ENCODE measurements around the gene ALKBH3.

ALKBH3 gene

GRCh38 chr11:43942662-43943371 is 62.2 kb downstream of the ALKBH3 start:
- DNase-seq: no peak

- no peak for DNase-seq
Observed at GRCh38 chr11:43943372-43943930, 62.8 kb downstream of the ALKBH3 start.

- DNase-seq: no peak
Observed at GRCh38 chr11:43943931-43944751, 63.5 kb downstream of the ALKBH3 start.

GRCh38 chr11:43944761-43945311 is 64.2 kb downstream of the ALKBH3 start:
- no peak for DNase-seq

- DNase-seq: no peak
Observed at GRCh38 chr11:43947003-43947500, 66.4 kb downstream of the ALKBH3 start.

GRCh38 chr11:43947815-43948214 is 67.2 kb downstream of the ALKBH3 start:
- no peak for DNase-seq

- no peak for DNase-seq
Observed at GRCh38 chr11:43948341-43949225, 68.0 kb downstream of the ALKBH3 start.

GRCh38 chr11:43950311-43950855 is 69.8 kb downstream of the ALKBH3 start:
- no peak for DNase-seq

GRCh38 chr11:43951231-43951630 is 70.6 kb downstream of the ALKBH3 start:
- no peak for DNase-seq

- DNase-seq: no peak
Observed at GRCh38 chr11:43952020-43952400, 71.4 kb downstream of the ALKBH3 start.

- no peak for DNase-seq
Observed at GRCh38 chr11:43952401-43953342, 72.0 kb downstream of the ALKBH3 start.

- DNase-seq: no peak
Observed at GRCh38 chr11:43953521-43953920, 72.9 kb downstream of the ALKBH3 start.

- DNase-seq: no peak
Observed at GRCh38 chr11:43954241-43954640, 73.6 kb downstream of the ALKBH3 start.

- no peak for DNase-seq
Observed at GRCh38 chr11:43955381-43956118, 74.9 kb downstream of the ALKBH3 start.

- no peak for DNase-seq
Observed at GRCh38 chr11:43957571-43957970, 76.9 kb downstream of the ALKBH3 start.

GRCh38 chr11:43959321-43959995 is 78.8 kb downstream of the ALKBH3 start:
- no peak for DNase-seq

GRCh38 chr11:43962383-43963278 is 82.0 kb downstream of the ALKBH3 start:
- no peak for DNase-seq

- no peak for DNase-seq
Observed at GRCh38 chr11:43963279-43963620, 82.6 kb downstream of the ALKBH3 start.

- no peak for DNase-seq
Observed at GRCh38 chr11:43967661-43968060, 87.0 kb downstream of the ALKBH3 start.

Data from NCI-H1092 (cell line).